Liver (tissue), 3 donors: ENCODE measurements around the gene OSTN.

Source experiments
- JUND ChIP-seq, 2 donors: IDR thresholded peaks; 2 replicates each; pipeline ENCODE4 v1.6.1; 2016; ENCODE audit warnings: antibody characterized with exemption in 2 of 2
- REST ChIP-seq: IDR thresholded peaks from 2 replicates; pipeline ENCODE4 v1.6.1; 2016; ENCODE audit warnings: antibody characterized with exemption, mild to moderate bottlenecking
- SP1 ChIP-seq: IDR thresholded peaks from 2 replicates; pipeline ENCODE4 v1.6.1; 2018; ENCODE audit warnings: antibody characterized with exemption, mild to moderate bottlenecking
- YY1 ChIP-seq: IDR thresholded peaks from 2 replicates; pipeline ENCODE4 v1.6.1; 2016; ENCODE audit warnings: antibody characterized with exemption, mild to moderate bottlenecking
- TF ChIP-seq, protein P1 (sequence below): fragments of 150-350 bp; IDR thresholded peaks from 2 replicates; pipeline ENCODE4 v1.5.1; 2017; ENCODE audit warnings: improper control_type of control experiment, low read depth, low read length; ENCODE audit not compliant: missing input control
- TF ChIP-seq, protein P2 (sequence below): IDR thresholded peaks from 2 replicates; pipeline ENCODE4 v1.6.1; 2016; ENCODE audit warnings: antibody characterized with exemption
- donor health status: healthy.
- donor health status: healthy.

DNA sequence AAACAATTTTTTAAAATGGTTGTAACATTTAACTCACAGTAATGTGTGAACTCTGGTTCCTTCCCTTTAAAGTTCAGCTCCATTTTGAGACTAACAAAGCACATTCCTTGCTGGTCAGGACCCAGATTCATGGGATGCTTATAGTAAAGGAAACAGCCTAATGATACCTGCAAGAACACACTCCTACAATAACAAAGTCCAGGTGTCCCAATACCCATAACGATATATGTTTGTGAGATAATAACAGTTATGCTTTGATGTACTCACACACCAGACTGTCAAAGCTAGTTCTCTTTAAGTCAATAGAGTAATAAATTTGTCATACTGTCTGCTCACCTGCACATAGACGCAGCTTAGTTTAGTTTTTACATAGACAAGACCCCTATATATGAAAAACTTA, 114.3 kb downstream of the OSTN start:
- TF ChIP-seq, protein P1, sequence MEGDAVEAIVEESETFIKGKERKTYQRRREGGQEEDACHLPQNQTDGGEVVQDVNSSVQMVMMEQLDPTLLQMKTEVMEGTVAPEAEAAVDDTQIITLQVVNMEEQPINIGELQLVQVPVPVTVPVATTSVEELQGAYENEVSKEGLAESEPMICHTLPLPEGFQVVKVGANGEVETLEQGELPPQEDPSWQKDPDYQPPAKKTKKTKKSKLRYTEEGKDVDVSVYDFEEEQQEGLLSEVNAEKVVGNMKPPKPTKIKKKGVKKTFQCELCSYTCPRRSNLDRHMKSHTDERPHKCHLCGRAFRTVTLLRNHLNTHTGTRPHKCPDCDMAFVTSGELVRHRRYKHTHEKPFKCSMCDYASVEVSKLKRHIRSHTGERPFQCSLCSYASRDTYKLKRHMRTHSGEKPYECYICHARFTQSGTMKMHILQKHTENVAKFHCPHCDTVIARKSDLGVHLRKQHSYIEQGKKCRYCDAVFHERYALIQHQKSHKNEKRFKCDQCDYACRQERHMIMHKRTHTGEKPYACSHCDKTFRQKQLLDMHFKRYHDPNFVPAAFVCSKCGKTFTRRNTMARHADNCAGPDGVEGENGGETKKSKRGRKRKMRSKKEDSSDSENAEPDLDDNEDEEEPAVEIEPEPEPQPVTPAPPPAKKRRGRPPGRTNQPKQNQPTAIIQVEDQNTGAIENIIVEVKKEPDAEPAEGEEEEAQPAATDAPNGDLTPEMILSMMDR, result no peak
- TF ChIP-seq JUND (IDR thresholded peaks at IDR 0.05) (no peak), SP1 (no peak), YY1 (no peak), REST (no peak)
- TF ChIP-seq, protein P2, sequence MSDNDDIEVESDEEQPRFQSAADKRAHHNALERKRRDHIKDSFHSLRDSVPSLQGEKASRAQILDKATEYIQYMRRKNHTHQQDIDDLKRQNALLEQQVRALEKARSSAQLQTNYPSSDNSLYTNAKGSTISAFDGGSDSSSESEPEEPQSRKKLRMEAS, result no peak
